ENCODE measurements around the gene PCBP3. TPM values are rescaled to one million over a fixed set of nuclear protein-coding genes. Genes with fewer than 3 reads are reported as not detected.

The PCBP3 gene
- total RNA-seq, 1 donor from 2014 or later, result not detected

- H3K4me3 ChIP-seq (ENCODE audit: low read depth, low read length), result no peak overlapping the region
- TF ChIP-seq CTCF (conservative IDR thresholded peaks at IDR 0.05; ENCODE audit: low read depth, low read length), result no peak
- DNase-seq (ENCODE audit: low read depth), result no peak
Measured at GRCh38 chr21:45841033-45841432, 197.5 kb downstream of the PCBP3 start.

- no peak for DNase-seq (ENCODE audit: low read depth)
- TF ChIP-seq CTCF (conservative IDR thresholded peaks at IDR 0.05; ENCODE audit: low read depth, low read length), result no peak
- H3K4me3 ChIP-seq (ENCODE audit: low read depth, low read length), result no peak overlapping the region
Measured at GRCh38 chr21:45843426-45843825, 199.9 kb downstream of the PCBP3 start.

- DNase-seq (ENCODE audit: low read depth), result no peak
- TF ChIP-seq CTCF (conservative IDR thresholded peaks at IDR 0.05; ENCODE audit: low read depth, low read length), result no peak
Measured at GRCh38 chr21:45844181-45844580, 200.7 kb downstream of the PCBP3 start.

GRCh38 chr21:45845063-45845769 is 201.7 kb downstream of the PCBP3 start:
- no peak overlapping the region for H3K4me3 ChIP-seq (ENCODE audit: low read depth, low read length)
- no peak for TF ChIP-seq CTCF (conservative IDR thresholded peaks at IDR 0.05; ENCODE audit: low read depth, low read length)
- no peak for DNase-seq (ENCODE audit: low read depth)

More at GRCh38 chr21:45844181-45844580, 200.7 kb downstream of the PCBP3 start:
- H3K4me3 ChIP-seq (ENCODE audit: low read depth, low read length), result no peak overlapping the region

GRCh38 chr21:45845770-45846090 is 202.2 kb downstream of the PCBP3 start:
- no peak overlapping the region for H3K4me3 ChIP-seq (ENCODE audit: low read depth, low read length)
- no peak for TF ChIP-seq CTCF (conservative IDR thresholded peaks at IDR 0.05; ENCODE audit: low read depth, low read length)
- no peak for DNase-seq (ENCODE audit: low read depth)

GRCh38 chr21:45846373-45847160 is 203.0 kb downstream of the PCBP3 start:
- H3K4me3 ChIP-seq (ENCODE audit: low read depth, low read length), result no peak overlapping the region
- TF ChIP-seq CTCF (conservative IDR thresholded peaks at IDR 0.05; ENCODE audit: low read depth, low read length), result no peak
- no peak for DNase-seq (ENCODE audit: low read depth)
